ENCODE results near the gene IPMK. TPM values are rescaled to one million over a fixed set of nuclear protein-coding genes. Genes with fewer than 3 reads are reported as not detected.

Gene IPMK
- total RNA-seq, 2 donors from 2014 or later: 3.1 to 4.6 TPM

- no peaks in the 10 kb centered on the region for H3K27me3 ChIP-seq
- H3K9me3 ChIP-seq: no peaks in the 10 kb centered on the region
- WGBS, 2 donors: 5 to 20% methylated on average over 1 of the region's 1 CpG
- ATAC-seq: no peak
- H3K36me3 ChIP-seq (replicated peaks in 1 of 2; ENCODE audit: insufficient read depth in 1 of 2, low read depth in 2 of 2): no peaks in the 10 kb centered on the region
- no peak overlapping the region for H3K27ac ChIP-seq
- no peak for DNase-seq
- TF ChIP-seq CTCF (IDR thresholded peaks at IDR 0.05) (no peak), POLR2A (IDR thresholded peaks at IDR 0.05) (no peak)
- no peak overlapping the region for H3K4me3 ChIP-seq
- H3K4me1 ChIP-seq: no peaks in the 10 kb centered on the region
- intact Hi-C loops (cut with DNase I): no loop called here
Measured at GRCh38 chr10:58150290-58150689, 117.4 kb downstream of the IPMK start.

GRCh38 chr10:58143944-58144343 lies 123.8 kb downstream of the IPMK start:
- Histone ChIP-seq H3K9me3 (no peaks in the 10 kb centered on the region), H3K36me3 (replicated peaks in 1 of 2; ENCODE audit: insufficient read depth in 1 of 2, low read depth in 2 of 2) (no peaks in the 10 kb centered on the region), H3K4me1 (no peaks in the 10 kb centered on the region), H3K27me3 (no peaks in the 10 kb centered on the region), H3K4me3 (no peak overlapping the region), H3K27ac (no peak overlapping the region)
- DNase-seq: no peak
- no peak for TF ChIP-seq CTCF (IDR thresholded peaks at IDR 0.05)
- no peak for TF ChIP-seq POLR2A (IDR thresholded peaks at IDR 0.05)
- ATAC-seq: no peak
- intact Hi-C loops (cut with DNase I): no loop called here

Other genes starting within 250 kb of the IPMK start
- 1 to 10 TPM; 3.0 to 8.3 TPM for gene CISD1, start 1.3 kb upstream of the IPMK start, total RNA-seq
- 1 to 10 TPM; 3.0 to 7.5 TPM for gene UBE2D1, start 67.1 kb upstream of the IPMK start, total RNA-seq
- 10 to 100 TPM in 1 of 2 donors, 1 to 10 TPM in 1; 2.6 to 10.1 TPM for gene TFAM, start 117.5 kb upstream of the IPMK start, total RNA-seq
- 10 to 100 TPM; 35.3 to 42.0 TPM for gene BICC1, start 245.0 kb upstream of the IPMK start, total RNA-seq

All from body of pancreas (tissue), 4 donors.